ENCODE results near the gene SEPHS1. TPM values are rescaled to one million over a fixed set of nuclear protein-coding genes. Genes with fewer than 3 reads are reported as not detected.
"Not testable (repeated sequence)": the region's sequence is repeated elsewhere in the genome, so short reads cannot be mapped to it uniquely, and the experiment has no call there.

The SEPHS1 gene
- total RNA-seq, 1 experiment from 2014 or later: 61.8 TPM

DNA sequence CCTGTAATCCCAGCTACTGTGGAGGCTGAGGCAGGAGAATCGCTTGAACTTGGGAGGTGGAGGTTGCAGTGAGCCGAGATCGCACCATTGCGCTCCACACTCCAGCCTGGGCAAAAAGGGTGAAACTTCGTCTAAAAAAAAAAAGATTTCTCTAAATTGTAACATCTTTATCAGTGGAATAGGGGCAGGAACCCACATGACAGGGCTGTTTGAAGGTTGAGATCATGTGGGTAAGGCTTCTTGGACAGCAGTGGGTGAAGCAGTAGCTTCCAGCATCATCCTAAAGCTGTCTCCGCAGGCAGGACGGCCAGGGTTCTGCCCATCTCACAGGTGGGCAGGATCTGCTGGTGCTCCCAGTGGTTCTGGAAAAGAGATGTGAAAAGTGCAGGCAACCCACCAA, 37.9 kb upstream of the SEPHS1 start:
- DNase-seq: no peak
- no TSS peak for BruUV-seq (replicated peaks)
- Mint-ChIP-seq H3K36me3 (ENCODE audit: insufficient read depth, unreplicated experiment) (no peaks in the 10 kb centered on the region), H3K27ac (ENCODE audit: unreplicated experiment) (no peak overlapping the region), H3K27me3 (ENCODE audit: unreplicated experiment) (peaks cover 60% of the 10 kb centered on the region), H3K9me3 (ENCODE audit: low read depth, unreplicated experiment) (no peaks in the 10 kb centered on the region), H3K4me3 (ENCODE audit: low read depth, unreplicated experiment) (no peak overlapping the region), H3K4me1 (ENCODE audit: low read depth, unreplicated experiment) (peaks cover 13% of the 10 kb centered on the region)
- CTCF ChIA-PET: no interaction called here
- intact Hi-C loops (cut with micrococcal nuclease; ENCODE audit: unreplicated experiment): no loop called here
- TF ChIP-seq, protein P1, sequence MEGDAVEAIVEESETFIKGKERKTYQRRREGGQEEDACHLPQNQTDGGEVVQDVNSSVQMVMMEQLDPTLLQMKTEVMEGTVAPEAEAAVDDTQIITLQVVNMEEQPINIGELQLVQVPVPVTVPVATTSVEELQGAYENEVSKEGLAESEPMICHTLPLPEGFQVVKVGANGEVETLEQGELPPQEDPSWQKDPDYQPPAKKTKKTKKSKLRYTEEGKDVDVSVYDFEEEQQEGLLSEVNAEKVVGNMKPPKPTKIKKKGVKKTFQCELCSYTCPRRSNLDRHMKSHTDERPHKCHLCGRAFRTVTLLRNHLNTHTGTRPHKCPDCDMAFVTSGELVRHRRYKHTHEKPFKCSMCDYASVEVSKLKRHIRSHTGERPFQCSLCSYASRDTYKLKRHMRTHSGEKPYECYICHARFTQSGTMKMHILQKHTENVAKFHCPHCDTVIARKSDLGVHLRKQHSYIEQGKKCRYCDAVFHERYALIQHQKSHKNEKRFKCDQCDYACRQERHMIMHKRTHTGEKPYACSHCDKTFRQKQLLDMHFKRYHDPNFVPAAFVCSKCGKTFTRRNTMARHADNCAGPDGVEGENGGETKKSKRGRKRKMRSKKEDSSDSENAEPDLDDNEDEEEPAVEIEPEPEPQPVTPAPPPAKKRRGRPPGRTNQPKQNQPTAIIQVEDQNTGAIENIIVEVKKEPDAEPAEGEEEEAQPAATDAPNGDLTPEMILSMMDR (IDR thresholded peaks at IDR 0.05; ENCODE audit: unreplicated experiment): no peak

DNA sequence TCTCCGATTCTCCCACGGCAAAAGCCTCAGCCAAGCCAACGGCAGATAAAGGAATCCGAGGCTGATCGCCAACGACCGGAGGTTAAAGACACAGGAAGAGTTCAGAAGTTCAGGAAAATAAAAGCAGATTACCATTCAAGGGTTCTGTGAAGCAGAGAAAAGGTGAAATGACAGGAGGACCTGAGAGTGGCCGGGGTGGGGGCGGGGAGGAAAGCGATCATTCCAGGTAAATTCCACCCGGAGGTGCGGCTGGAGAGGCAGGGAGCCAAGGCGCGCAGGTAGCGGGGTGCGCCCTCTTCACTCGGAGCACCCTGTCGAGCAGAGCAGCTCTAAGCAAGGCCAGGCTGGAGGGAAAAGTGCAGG, 35.3 kb upstream of the SEPHS1 start:
- intact Hi-C loops (cut with micrococcal nuclease; ENCODE audit: unreplicated experiment): no loop called here
- BruUV-seq (replicated peaks): no TSS peak
- H3K4me1 Mint-ChIP-seq (ENCODE audit: low read depth, unreplicated experiment): peaks cover 13% of the 10 kb centered on the region
- DNase-seq: peak; percentile 45
- peak overlapping the region; percentile 70 for H3K4me3 Mint-ChIP-seq (ENCODE audit: low read depth, unreplicated experiment)
- no peaks in the 10 kb centered on the region for H3K9me3 Mint-ChIP-seq (ENCODE audit: low read depth, unreplicated experiment)
- H3K36me3 Mint-ChIP-seq (ENCODE audit: insufficient read depth, unreplicated experiment): no peaks in the 10 kb centered on the region
- CTCF ChIA-PET: interaction anchor here (1.4 to 1.9 kb wide), 2 partner anchors 11 to 57 kb away, joined by 4 to 8 read pairs; no protein-coding TSS in a partner anchor
- H3K27ac Mint-ChIP-seq (ENCODE audit: unreplicated experiment): peak overlapping the region; percentile 7
- TF ChIP-seq, protein P1 (IDR thresholded peaks at IDR 0.05; ENCODE audit: unreplicated experiment): no peak
- H3K27me3 Mint-ChIP-seq (ENCODE audit: unreplicated experiment): peaks cover 56% of the 10 kb centered on the region

DNA sequence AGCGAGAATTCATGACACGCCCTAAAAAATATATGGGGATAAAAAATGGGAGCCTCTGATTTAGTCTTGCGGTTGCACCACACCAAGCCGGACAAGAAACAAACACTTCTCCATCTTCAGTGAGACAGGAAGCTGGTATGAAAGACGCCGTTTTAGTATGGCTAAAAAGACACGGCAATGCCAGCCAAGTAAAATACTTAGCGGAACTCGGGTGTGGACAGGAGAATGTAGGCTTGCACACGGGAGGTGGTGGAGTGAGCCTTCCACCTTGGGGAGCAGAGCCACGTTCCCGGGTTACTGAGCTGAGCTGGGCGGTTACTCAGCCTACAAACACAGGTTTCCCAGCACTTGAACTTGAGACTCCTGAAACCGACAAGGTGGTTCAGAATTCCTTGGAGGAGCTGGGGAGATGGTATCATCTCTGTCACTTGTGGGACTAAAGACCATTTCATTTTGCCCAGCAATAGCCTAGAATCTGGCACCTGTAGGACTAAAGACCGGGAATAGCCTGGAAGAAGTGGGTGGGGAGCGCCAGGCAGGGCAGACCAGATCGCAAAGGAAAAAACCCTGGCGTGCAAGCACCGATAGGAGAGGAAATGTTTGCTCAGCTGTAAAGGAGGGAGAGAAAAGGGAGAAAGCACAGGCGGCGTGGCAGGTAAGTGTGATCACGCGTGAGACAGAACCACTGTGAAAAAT, 34.8 kb upstream of the SEPHS1 start:
- intact Hi-C loops (cut with micrococcal nuclease; ENCODE audit: unreplicated experiment): no loop called here
- H3K27ac Mint-ChIP-seq (ENCODE audit: unreplicated experiment): peak overlapping the region; percentile 7
- BruUV-seq (replicated peaks): no TSS peak

DNA sequence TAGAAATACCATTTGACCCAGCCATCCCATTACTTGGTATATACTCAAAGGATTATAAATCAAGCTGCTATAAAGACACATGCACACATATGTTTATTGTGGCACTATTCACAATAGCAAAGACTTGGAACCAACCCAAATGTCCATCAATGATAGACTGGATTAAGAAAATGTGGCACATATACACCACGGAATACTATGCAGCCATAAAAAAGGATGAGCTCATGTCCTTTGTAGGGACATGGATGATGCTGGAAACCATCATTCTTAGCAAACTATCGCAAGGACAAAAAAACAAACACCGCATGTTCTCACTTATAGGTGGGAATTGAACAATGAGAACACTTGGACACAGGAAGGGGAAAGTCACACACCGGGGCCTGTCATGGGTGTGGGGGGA, 31.0 kb upstream of the SEPHS1 start:
- BruUV-seq (replicated peaks); H3K27ac Mint-ChIP-seq (ENCODE audit: unreplicated experiment); H3K9me3 Mint-ChIP-seq (ENCODE audit: low read depth, unreplicated experiment); DNase-seq; CTCF ChIA-PET; H3K36me3 Mint-ChIP-seq (ENCODE audit: insufficient read depth, unreplicated experiment); H3K4me3 Mint-ChIP-seq (ENCODE audit: low read depth, unreplicated experiment): not testable (repeated sequence)
- Mint-ChIP-seq H3K4me1 (ENCODE audit: low read depth, unreplicated experiment) (peaks cover 13% of the 10 kb centered on the region), H3K27me3 (ENCODE audit: unreplicated experiment) (peaks cover 49% of the 10 kb centered on the region)
- intact Hi-C loops (cut with micrococcal nuclease; ENCODE audit: unreplicated experiment): loop anchor here (10.0 kb wide), 1 partner anchor 396 kb away; no protein-coding TSS in a partner anchor

More for the DNA sequence above, 34.8 kb upstream of the SEPHS1 start:
- Mint-ChIP-seq H3K4me3 (ENCODE audit: low read depth, unreplicated experiment) (peak overlapping the region; percentile 70), H3K27me3 (ENCODE audit: unreplicated experiment) (peaks cover 50% of the 10 kb centered on the region), H3K4me1 (ENCODE audit: low read depth, unreplicated experiment) (peaks cover 13% of the 10 kb centered on the region), H3K36me3 (ENCODE audit: insufficient read depth, unreplicated experiment) (no peaks in the 10 kb centered on the region), H3K9me3 (ENCODE audit: low read depth, unreplicated experiment) (no peaks in the 10 kb centered on the region)
- DNase-seq: peak; percentile 13
- TF ChIP-seq, protein P1 (IDR thresholded peaks at IDR 0.05; ENCODE audit: unreplicated experiment): no peak
- CTCF ChIA-PET: interaction anchor here (1.4 kb wide), 1 partner anchor 57 kb away, joined by 4 read pairs; no protein-coding TSS in a partner anchor

DNA sequence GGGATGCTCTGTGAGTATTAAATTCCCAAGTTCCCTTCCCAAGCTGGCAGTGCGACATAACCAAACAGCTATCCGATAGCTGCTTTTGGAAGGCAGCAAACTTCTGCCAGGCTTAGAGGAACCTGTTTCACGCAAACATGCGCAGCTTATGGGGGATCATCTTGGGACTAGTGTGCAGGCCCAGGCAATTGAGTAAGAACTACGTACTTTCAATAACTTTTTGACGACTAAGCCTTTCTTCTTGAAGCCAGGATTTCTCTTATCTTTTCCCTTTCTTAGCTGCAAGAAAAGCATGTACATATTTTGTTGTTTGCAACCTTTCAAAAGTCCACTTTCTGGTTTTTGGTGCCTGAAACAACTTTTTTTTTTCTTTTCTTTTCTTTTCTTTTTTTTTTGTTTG, 28.7 kb upstream of the SEPHS1 start:
- BruUV-seq (replicated peaks): no TSS peak
- Mint-ChIP-seq H3K27ac (ENCODE audit: unreplicated experiment) (no peak overlapping the region), H3K27me3 (ENCODE audit: unreplicated experiment) (peaks cover 29% of the 10 kb centered on the region), H3K4me1 (ENCODE audit: low read depth, unreplicated experiment) (no peaks in the 10 kb centered on the region), H3K4me3 (ENCODE audit: low read depth, unreplicated experiment) (no peak overlapping the region), H3K9me3 (ENCODE audit: low read depth, unreplicated experiment) (no peaks in the 10 kb centered on the region), H3K36me3 (ENCODE audit: insufficient read depth, unreplicated experiment) (no peaks in the 10 kb centered on the region)
- TF ChIP-seq, protein P1 (IDR thresholded peaks at IDR 0.05; ENCODE audit: unreplicated experiment): no peak
- intact Hi-C loops (cut with micrococcal nuclease; ENCODE audit: unreplicated experiment): loop anchor here (10.0 kb wide), 1 partner anchor 398 kb away; no protein-coding TSS in a partner anchor
- DNase-seq: no peak
- CTCF ChIA-PET: interaction anchor here (0.7 kb wide), 1 partner anchor 214 kb away, joined by 4 read pairs; no protein-coding TSS in a partner anchor

Data from Calu3 (cell line).